Stimulated activated CD8-positive, alpha-beta memory T cell treated with anti-CD3 and anti-CD28 coated beads, Interleukin-7, amount 100 ng/mL, for 24 hours (primary cell): Measurements from ENCODE around the gene SAMD4A.

Experiments
- DNase-seq: peaks from one replicate; pipeline ENCODE4 v3.0.0-alpha.2; 2020; ENCODE audit warnings: low read depth

SAMD4A gene

DNA sequence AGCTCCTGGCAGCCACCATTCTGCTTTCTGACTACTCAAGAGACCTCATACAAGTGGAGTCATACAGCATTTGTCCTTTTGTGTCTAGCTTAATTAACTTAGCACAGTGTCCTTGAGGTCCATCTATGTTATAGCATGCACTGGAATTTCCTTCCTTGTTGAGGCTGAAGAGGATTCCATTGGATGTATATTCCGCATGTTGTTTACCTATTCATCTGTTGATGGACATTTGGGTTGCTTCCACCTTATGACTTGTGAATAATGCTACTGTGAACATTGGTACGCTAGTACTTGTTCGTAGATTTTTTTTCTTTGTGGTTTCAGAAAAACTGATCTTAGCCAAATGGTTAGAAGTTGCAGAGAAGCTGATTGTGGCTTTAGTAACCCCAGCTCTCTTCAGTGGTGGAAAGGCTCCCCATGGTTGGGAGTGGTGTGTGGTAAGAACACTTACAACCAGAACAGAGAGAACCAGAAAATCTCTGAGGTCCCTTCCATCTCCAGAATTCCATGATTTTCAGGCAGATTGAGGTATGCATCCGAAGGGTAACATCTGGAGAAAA is 118.4 kb downstream of the SAMD4A start:
- no peak for DNase-seq

DNA sequence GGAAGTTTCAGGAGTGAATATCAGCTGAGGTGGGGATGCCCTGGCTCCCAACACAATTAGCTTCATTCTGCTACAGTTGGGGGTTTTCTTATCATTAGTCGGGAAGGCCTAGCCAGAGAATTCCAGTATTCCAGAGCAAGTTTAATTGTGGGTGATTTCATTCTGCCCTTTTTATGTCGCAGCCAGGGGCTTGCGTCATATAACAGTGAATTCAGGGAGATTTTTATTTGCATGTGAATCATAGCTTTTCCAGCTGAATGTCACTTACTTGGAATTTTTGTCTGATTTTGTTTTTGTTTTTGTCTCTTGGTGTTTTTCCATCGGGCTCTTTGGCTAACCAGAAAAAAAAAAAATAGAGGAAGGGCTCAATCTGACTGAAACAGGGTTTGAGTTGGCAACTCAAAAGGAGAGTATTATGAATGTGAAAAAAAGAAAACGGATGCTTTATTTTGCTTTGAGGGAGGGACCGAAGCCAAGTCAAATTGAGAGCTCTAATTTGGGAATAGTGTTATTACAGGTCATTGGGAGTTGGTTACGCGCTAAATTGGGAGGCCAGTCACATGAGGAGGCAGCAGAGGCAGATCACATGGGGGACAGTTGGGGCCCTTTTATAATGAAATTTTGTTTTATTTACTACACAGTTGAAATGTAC is 119.4 kb downstream of the SAMD4A start:
- DNase-seq, result no peak

DNA sequence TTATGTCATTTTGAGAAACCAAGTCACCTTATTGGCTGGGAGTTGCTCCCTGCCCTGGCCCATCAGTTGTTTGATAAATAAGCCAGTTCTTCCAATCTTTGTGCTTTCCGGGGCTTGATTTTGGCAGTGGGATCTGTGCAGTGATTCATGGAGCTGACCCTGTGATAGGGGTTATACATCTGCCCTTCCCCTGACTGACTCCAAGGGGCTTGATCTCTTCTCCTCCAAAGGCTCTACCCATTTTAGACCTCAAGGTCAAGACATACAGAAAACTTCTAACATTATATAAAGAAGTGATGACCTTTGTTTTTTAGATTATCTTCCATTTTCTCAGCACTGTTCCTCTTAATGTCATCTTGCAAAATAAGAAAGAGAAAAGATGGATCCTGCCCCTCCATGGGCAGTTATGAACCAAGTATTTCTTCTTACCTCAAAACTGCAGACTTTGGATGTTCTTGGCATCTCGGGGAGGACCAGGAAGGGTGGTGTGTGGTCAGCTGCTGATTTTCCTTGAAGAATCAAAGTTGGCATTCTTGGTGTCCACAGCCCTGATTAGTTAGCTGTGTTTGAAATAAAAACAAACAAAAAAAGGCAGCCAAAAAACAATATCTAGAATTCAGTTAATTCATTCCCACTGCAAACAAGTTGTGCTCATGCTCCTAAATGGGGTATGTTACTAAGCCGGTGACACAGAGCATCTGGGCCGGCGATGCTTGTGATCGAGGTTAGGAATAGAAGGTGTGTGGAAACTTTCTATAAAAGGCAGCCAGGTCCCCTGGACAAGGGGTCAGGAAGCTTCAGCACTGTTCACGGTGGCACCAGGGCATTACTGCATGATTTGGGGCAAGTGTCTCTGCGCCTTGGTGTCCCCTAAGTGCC is 120.2 kb downstream of the SAMD4A start:
- no peak for DNase-seq

DNA sequence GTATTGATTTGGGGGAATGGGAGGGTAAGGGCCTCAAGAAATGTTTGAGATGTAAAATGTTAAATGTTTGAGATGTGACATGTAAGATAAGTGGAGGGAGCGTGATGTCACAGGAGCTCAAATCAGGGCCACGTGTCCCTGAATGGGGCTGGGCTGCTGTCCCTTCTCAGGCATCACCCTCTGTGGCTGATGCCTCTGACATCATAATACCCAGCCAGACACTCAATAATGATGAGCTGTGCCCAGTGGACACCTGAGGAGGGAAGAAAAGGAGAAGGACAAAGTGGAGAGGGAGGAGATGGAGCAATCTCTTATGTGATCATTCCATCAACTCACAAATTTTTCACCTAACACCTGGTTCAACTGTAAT is 120.8 kb downstream of the SAMD4A start:
- DNase-seq, result no peak

DNA sequence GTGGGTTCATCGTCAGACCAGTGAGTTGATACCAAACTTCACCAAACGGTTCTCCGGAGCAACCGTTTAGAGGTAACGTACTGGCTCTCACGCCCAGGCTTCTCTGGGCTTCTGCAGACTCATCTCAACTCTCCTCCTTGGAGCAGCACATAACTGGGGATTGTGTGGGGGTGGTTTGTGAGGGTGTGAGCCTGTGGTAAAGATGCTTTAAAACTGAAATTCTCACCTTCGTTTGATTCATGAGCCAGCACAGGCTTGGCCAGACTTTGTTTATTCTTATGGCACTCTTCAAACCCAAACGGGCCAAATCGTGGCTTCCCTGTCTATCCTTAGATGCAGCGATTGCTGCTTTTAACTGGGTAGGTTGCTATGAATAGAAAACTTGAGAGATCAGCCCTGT is 121.3 kb downstream of the SAMD4A start:
- DNase-seq, result no peak

DNA sequence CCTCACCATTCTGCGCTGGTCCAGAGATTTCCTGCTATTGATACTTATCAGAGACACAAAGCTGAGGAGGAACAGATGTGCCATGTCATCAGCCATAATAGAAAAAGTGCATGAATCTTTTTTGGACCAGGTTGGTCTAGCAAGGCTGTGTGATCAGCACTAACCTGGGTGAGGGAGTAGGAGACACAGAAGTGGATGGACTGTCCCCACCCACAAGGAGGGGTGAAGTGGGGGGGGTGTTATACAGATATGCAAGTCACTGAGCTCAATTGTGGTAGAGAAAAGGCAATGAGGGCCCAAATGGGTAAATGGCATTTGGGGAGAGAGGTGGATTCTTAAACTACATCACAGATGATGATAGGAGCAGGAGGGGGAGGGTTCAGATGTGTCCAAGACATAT is 123.0 kb downstream of the SAMD4A start:
- DNase-seq, result no peak

DNA sequence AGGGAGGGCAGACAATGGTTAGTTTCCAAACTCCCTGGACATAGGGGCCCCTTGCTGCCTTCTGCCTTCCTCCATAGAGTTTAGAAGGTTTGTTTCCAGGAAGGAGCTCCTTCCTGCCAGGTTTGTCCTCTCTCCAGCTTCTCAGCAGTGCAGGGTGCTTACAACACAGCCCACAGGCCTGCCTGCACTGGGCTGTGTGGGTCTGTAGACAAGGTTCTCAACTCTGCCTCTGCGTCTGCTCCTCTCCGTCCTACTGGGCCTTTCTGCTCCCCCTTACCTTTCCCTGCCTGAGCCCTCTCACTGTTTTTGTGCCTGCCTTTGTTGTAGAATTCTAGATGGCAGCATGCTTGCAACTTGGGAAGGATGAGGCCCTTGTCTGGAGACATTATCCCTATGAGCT is 124.0 kb downstream of the SAMD4A start:
- DNase-seq, result no peak

DNA sequence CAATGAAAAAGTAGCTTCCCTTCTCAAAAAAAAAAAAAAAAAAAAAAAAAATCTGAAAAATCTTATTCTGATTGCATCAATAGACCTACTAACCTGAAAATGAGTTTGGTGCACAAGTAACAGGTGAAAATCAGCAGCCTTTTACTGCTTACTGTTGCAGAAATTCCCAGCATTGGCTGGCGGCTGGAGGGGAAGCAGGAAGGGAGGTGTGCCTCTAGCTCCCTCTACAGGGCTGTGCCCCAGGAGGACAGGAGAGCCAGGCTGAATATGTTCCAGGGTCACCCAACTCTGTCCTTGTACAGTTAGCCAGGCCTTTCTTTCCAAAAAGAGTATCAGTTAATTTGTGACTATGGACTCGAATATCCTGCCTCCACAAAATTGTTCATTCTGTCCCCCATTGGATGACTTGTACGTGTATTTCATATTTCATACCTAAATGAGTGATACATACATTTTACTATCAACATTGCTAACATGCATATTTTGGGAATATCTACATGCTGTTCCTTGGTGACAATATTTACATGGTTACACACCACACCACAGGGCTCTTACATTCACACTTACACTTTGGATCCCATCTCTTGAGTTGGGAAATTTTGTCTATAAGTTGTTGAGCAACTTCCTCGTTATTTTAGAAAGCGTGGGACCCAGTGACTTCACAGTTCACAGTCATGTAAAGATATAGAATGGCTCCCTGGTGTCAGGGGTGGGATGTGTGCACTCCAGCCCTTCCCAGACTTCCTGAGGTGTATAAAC is 124.8 kb downstream of the SAMD4A start:
- no peak for DNase-seq

DNA sequence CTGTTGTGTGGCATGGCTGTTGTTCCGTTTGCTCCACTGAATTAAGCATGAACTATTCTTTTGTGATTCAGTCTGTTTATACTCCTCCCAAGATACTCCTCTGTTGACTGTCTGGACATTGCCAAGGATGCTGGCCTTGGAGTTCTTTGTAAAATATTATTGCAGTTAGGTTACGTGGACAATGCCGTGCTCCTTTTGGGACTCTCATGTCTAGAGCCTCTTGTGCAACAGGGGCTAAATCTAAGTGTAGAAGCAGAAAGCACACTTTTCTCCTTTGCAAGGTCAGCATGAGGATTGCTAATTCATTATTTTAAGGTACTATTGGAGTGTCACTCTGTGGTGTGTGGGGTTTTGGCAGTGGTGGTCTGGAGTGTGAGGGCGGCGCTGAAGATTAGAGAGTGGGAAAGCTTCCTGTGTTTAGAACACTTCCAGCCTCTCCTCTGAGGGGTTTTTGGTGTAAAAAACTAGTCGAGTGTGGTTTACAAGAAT is 125.4 kb downstream of the SAMD4A start:
- DNase-seq, result no peak

DNA sequence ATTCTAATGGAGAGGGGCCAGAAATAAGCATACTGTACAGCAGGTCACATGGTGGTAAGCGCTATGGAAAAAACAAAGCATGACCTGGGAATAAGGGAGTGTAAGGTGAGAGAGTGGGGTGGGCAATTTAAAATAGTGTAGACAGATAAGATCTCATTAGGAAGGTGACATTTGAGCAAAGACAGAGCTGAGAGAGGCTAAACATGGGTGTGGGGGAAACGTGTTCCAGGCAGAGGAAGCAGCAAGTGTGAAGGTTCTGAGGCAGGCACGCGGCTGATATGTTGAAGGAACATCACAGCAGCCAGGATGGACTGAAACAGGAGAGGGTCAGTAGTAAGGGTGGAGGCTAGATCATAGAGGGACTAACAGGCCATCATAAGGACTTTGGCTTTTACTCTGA is 126.8 kb downstream of the SAMD4A start:
- no peak for DNase-seq

DNA sequence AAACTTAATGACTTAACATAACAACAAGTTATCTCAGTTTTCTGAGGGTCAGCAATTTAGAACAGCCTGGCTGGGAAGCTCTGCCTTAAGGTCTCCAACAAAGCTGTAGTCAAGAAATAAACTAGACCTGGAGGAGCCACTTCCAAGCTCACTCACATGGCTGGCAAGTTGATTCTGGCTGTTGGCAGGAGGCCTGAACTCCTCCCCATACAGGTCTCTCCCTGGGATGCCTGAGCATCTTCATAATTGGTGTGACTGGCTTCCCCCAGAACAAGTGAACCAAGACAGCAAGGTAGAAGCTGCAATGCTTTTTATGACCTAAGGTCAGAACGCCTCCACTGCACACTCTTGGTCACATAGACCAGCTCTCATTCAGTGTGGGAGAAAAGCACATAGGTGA is 128.3 kb downstream of the SAMD4A start:
- DNase-seq, result no peak

DNA sequence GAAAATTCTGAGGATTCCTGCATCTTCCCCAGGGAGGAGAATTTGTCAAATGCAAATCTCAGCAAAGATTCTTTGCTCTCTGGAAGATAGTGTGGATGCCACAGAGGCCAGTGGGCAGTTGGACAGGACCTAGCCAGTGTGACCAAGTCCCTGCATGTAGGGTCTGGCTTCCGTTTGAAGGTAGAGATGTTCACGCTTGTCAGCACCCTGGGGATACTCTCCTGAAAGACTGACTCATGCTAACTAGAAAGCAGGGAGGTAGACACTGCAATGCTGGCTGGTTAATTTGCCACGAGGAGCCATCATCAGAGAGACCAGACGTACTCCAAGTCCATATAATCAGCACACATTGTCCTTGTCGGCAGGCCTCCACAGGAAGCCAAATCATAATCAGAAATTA is 130.1 kb downstream of the SAMD4A start:
- no peak for DNase-seq

DNA sequence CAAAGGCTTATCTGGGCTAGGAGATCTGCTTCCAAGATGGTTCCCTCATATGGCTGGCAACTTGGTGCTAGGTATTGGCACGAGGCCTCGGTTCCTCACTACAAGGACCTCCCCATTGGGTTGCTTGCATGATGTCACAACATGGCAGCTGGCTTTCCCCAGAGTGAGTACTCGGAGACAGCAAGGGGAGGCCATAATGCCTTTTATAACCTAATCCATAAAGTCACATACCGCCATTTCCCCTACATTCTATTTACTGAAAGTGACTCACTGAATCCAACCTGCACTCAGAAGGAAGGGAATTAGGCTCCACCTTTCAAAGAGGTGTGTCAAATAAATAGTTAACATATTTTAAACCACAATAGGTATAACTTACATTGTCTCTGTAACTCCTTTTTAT is 130.9 kb downstream of the SAMD4A start:
- DNase-seq, result no peak

DNA sequence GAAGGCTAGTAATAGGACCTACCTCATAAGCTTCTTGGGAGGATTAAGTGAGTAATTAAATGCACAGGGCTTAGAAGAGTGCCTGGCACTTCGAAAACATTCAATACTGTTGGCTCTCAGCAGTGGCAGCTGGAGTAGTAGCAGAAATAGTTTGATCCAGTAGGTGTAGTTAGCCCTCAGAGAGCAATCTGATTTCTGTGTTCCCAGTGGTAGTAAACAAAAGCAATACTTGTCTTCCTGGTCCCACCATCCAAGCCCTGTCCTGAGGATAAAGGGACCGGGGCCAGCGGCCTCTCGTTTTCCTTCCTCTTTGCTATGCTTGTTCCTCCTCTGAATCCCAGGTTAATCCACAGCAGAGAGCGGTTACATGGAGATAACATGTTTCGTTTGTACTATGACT is 131.6 kb downstream of the SAMD4A start:
- DNase-seq, result no peak

DNA sequence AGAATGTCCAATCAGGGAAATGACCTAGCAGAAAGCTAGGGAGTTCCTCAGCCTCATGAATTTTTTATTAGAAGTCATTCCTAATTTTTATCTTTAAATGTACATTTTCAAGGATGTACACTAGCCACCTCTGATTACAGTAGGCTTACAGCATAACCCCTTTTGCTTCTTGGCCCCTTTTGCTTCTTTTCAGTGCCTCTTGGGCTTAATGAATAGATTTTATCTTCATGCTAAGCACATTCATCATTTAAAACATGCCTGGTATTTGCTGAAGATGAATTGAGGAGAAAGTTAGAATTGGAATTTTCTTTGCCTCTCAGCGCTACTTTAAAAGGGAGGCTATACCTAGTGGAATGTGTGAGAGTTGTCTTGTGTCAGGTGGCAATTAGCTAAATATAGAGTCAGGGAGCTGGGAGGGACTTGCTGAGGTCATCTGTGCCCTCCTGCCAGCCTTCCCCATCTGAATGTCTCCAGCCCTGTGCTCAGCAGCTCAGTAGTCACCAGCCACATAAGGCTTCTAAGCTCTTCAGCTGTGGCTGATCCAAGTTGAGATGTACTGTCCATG is 132.1 kb downstream of the SAMD4A start:
- DNase-seq, result no peak

DNA sequence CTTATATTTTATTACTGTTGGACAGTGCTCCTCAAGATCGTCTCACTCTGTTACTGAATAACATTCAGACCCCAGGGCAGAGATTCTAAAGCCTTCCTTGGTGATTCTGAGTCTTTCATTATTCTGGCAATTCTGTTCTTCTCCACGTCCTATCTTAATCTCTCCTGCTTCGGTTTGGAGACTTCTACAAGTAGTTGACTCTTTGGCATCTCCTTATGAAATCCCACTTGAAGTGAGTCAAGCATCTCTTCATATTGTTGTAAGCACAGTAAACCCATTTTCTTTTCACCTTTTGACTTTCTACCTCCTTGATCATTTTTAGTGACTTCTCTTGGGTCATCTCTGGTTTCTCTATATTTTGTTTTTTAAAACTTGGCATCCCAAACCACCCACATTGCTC is 132.8 kb downstream of the SAMD4A start:
- DNase-seq, result no peak

DNA sequence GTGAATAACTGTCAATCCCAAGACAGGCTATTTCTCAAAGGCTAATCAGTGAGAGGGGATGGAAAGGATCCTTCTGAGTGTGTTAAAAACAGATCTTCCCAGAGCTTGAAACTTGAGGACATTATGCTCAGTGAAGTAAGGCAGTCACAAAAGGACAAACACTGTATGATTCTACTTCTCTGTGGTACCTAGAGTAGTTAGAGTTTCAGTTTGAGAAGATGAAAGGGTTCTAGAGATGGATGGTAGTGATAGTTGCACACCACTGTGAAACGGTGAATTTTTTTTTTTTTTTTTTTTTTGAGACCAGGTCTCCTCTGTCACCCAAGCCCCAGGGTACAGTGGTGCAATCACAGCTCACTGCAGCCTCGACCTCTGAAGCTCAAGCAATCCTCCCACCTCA is 133.8 kb downstream of the SAMD4A start:
- DNase-seq, result no peak

DNA sequence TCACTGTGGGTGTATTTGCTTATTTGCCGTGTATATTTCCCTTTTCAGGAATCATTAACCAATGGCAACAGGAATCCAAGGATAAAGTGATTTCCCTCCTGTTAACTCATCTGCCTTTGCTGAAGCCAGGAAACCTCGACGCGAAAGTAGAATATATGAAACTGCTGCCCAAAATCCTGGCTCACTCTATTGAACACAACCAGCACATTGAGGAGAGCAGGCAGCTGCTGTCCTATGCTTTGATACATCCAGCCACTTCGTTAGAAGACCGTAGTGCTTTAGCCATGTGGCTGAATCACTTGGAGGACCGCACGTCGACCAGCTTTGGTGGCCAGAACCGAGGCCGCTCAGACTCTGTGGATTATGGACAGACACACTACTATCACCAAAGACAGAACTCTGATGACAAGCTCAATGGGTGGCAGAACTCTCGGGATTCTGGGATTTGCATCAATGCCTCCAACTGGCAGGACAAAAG is 135.1 kb downstream of the SAMD4A start:
- DNase-seq, result no peak

DNA sequence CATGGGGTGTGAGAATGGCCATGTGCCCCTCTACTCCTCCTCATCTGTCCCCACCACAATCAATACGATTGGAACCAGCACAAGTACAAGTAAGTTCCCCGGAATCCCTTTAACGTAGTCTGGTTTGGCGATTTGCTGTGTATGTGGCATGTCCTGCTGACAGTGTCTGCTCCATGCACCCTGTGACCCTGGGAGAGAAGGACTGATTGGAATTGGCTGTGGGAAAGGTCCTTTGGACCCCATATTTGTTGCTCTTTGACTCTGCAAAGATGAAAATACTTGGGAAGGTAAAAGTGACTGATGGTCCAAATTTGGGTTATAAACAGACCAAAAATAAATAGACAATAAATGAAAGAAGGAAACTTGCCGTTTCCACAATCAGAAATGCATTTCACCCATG is 135.6 kb downstream of the SAMD4A start:
- no peak for DNase-seq

DNA sequence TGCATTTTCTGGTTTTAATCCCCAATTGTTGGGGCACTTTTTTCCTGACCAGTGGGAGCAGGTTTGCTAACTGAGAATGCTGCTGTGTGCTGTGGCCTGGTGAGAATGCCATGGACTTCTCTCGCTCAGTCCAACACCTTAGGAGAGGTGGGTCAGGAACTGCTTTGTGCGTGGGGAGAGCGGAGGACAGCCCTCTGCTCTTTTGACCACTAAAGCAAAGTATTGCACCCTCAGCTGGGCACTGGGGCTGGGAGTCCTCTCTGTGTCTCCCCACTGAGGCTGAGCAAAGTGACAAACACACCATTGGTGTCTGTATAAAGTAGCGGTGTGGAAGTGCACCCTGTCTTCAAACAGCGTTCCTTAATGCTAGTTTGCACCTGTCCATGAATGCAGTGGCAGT is 136.2 kb downstream of the SAMD4A start:
- DNase-seq, result no peak

DNA sequence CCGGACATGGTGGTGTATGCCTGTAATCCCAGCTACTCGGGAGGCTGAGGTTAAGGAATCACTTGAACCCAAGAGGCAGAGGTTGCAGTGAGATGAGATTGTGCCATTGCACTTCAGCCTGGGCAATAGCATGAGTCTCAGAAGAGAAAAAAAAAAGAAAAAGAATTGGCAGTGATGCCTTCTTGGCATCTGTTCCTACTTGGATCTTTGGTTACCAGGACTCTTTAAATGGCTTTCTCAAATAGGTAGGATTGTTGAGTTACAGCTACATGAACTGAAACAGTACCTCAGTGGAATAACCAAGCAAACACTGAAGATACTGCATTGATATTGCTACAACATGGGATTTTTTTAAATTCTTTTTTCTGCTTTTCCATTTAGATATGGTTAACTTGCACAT is 136.8 kb downstream of the SAMD4A start:
- no peak for DNase-seq

DNA sequence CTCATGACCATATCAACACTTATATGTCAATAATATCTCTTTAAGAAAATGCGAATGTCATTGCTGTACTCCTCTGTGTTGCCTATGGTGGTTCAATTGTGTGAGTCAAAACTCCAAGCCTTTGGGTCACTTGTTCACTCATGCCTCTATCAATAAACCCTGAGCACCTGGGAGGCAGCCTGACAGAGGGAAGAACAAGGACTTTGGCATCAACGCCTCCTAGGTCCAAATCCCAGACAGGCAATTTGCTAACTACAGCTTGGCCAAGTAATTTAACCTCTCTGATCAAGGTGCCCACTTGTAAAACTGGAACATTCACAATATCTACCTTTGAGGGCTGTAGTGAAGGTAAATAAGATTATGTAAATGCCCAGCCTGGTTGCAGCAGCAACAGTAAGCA is 137.8 kb downstream of the SAMD4A start:
- no peak for DNase-seq
